AG09309 (cell line): ENCODE data around the gene HYAL1.
"Not testable (repeated sequence)": the region's sequence is repeated elsewhere in the genome, so short reads cannot be mapped to it uniquely, and the experiment has no call there.

Experiments
- DNase-seq: peaks from one replicate; pipeline ENCODE4 v3.0.0-alpha.2; 2010; ENCODE audit warnings: low read depth
- H3K4me3 ChIP-seq: 2 replicates; pipeline ENCODE4 v1.5.1; 2011; ENCODE audit warnings: mild to moderate bottlenecking, low read depth, low read length, moderate library complexity; ENCODE audit not compliant: control insufficient read depth
- CTCF ChIP-seq: IDR thresholded peaks from 2 replicates; pipeline ENCODE4 v1.5.1; 2011; ENCODE audit warnings: mild to moderate bottlenecking, low read depth, low read length, inconsistent platforms; ENCODE audit not compliant: insufficient read depth, control insufficient read depth; ENCODE audit errors: missing control alignments

The HYAL1 gene

GRCh38 chr3:50287262-50287661, 16.1 kb downstream of the HYAL1 start:
- no peak for TF ChIP-seq CTCF
- DNase-seq, result no peak
- H3K4me3 ChIP-seq, result no peak overlapping the region

GRCh38 chr3:50286322-50287227, 16.8 kb downstream of the HYAL1 start:
- TF ChIP-seq CTCF, result no peak
- DNase-seq, result no peak
- H3K4me3 ChIP-seq, result no peak overlapping the region

- H3K4me3 ChIP-seq, DNase-seq: not testable (repeated sequence)
Observed at GRCh38 chr3:50284121-50284520, 19.3 kb downstream of the HYAL1 start.

- DNase-seq, result no peak
- TF ChIP-seq CTCF, result no peak
- H3K4me3 ChIP-seq, result no peak overlapping the region
Observed at GRCh38 chr3:50279255-50280016, 23.9 kb downstream of the HYAL1 start.

GRCh38 chr3:50278880-50279224, 24.5 kb downstream of the HYAL1 start, which contains the start of gene LSMEM2:
LSMEM2 (plus strand) TSS chr3:50279087; CDS start chr3:50279114, 27 bp downstream.
- no peak for TF ChIP-seq CTCF
- no peak for DNase-seq
- no peak within 1 kb of the TSS for H3K4me3 ChIP-seq

GRCh38 chr3:50278123-50278879, 25.1 kb downstream of the HYAL1 start:
- no peak for TF ChIP-seq CTCF
- H3K4me3 ChIP-seq, result no peak overlapping the region
- DNase-seq, result no peak

- H3K4me3 ChIP-seq, result no peak overlapping the region
- DNase-seq, result no peak
- TF ChIP-seq CTCF, result no peak
Observed at GRCh38 chr3:50276762-50277101, 26.6 kb downstream of the HYAL1 start.
